K562 (cell line): ENCODE results near the gene NOMO2.
"Not testable (repeated sequence)": the region's sequence is repeated elsewhere in the genome, so short reads cannot be mapped to it uniquely, and the experiment has no call there.

Experiments used
- CHD2 ChIP-seq: IDR thresholded peaks from 2 replicates; pipeline ENCODE4 v1.6.1; 2011; ENCODE audit warnings: low read depth, low read length
- CTCF ChIP-seq, 3 experiments: IDR thresholded peaks in 2 of 3; conservative IDR thresholded peaks in 1 of 3; 2 replicates each; pipeline ENCODE4 v1.5.1; 2011 to 2012; ENCODE audit warnings: low read length in 3 of 3, mild to moderate bottlenecking in 3 of 3, control low read depth in 2 of 3, improper control_type of control experiment in 1 of 3, inconsistent platforms in 1 of 3, low read depth in 1 of 3, mixed read lengths in 1 of 3, moderate library complexity in 1 of 3; ENCODE audit not compliant: insufficient read depth in 2 of 3
- ELF1 ChIP-seq: fragments of 200-800 bp; sonication (Bioruptor generic); IDR thresholded peaks from 2 replicates; pipeline ENCODE4 v1.6.1; 2016; ENCODE audit warnings: missing genetic modification characterization, missing compliant biosample characterization
- ESRRA ChIP-seq: fragments of 450-650 bp; IDR thresholded peaks from 2 replicates; pipeline ENCODE4 v1.6.1; 2014; ENCODE audit warnings: low read depth, mild to moderate bottlenecking, moderate library complexity, borderline replicate concordance
- EZH2 ChIP-seq: IDR thresholded peaks from 2 replicates; pipeline ENCODE4 v1.6.1; 2012; ENCODE audit warnings: low read depth, mild to moderate bottlenecking, inconsistent platforms, low read length, borderline replicate concordance
- MYC ChIP-seq, 2 experiments: fragments of 250-450 bp in 1 of 2; sonication (Bioruptor Pico) in 1 of 2; IDR thresholded peaks; 2 replicates each; pipeline versions ENCODE4 v1.5.1 to v1.6.1; 2012 to 2021; ENCODE audit warnings: low read depth in 2 of 2, borderline replicate concordance in 1 of 2, improper control_type of control experiment in 1 of 2, low read length in 1 of 2, mild to moderate bottlenecking in 1 of 2, moderate library complexity in 1 of 2
- NFIC ChIP-seq: fragments of 450-650 bp; IDR thresholded peaks from 2 replicates; pipeline ENCODE4 v1.6.1; 2017; ENCODE audit warnings: mild to moderate bottlenecking, inconsistent platforms
- POLR2AphosphoS2 ChIP-seq: IDR thresholded peaks from 2 replicates; pipeline ENCODE4 v1.6.1; 2012; ENCODE audit warnings: low read length, improper control_type of control experiment
- RAD21 ChIP-seq, 2 experiments: fragments of 250-450 bp in 1 of 2; fragments of 450-650 bp in 1 of 2; sonication (Bioruptor Pico) in 1 of 2; formaldehyde crosslinking in 1 of 2; IDR thresholded peaks in 1 of 2; conservative IDR thresholded peaks in 1 of 2; 2 replicates each; pipeline versions ENCODE4 v1.4.0 to v1.8.0; 2020 to 2022; ENCODE audit warnings: mild to moderate bottlenecking in 2 of 2, moderate library complexity in 1 of 2
- ZNF174 ChIP-seq: fragments of 250-450 bp; sonication (Bioruptor Pico); IDR thresholded peaks from 2 replicates; pipeline ENCODE4 v1.4.0; 2020; ENCODE audit warnings: mild to moderate bottlenecking
- TF ChIP-seq, protein P1 (sequence below): sonication (generic); formaldehyde crosslinking; IDR thresholded peaks from 2 replicates; pipeline ENCODE4 v1.8.0; 2023; ENCODE audit warnings: mild to moderate bottlenecking, missing genetic modification reagents

DNA sequence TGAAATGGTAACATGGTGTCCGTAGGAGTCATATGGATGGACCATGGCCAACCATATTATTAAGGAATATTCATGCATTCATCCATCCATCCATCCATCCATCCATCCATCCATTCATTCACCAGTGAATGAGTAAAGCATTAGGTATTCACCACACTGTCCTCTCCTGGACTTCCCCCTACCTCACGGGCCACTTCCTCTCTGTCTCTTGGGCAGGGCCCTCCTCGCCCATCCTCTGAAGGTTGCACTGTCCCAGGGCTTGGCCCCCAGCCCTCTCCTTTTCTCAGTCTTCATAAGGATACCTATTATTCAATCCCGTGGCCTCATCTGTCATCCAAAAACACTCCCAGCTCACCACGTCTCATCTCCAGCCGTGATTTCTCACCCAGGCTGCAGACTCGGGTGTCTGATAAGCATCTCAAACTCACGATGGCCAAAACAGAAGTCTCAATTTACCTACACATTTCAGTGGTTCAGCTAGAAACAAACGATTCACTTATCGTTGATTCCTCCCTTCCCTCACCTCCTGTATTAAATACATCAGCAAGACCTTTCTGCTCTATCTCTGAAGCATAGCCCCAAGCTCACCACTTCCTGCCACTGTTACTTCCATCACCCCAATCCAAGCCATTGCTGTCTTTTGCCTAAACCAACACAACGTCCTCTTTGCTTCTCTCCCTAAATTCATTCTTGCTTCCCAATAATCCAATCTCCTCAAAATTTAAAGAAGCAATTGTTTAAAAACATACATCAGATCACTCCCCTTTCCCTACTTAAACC lies 69.6 kb downstream of the NOMO2 start:
- TF ChIP-seq CTCF (IDR thresholded peaks at IDR 0.05 in 2 of 3, conservative IDR thresholded peaks at IDR 0.05 in 1 of 3; ENCODE audit: insufficient read depth in 2 of 3, low read depth in 1 of 3, low read length in 3 of 3); CHD2; EZH2; NFIC; ELF1 (tag); MYC (IDR thresholded peaks at IDR 0.05; ENCODE audit: low read depth, low read length); MYC (CRISPR knock-in tag; IDR thresholded peaks at IDR 0.05; ENCODE audit: borderline replicate concordance, low read depth); RAD21 (CRISPR knock-in tag; conservative IDR thresholded peaks at IDR 0.05 in 1 of 2, IDR thresholded peaks at IDR 0.05 in 1 of 2); ESRRA; POLR2AphosphoS2; ZNF174 (CRISPR knock-in tag): not testable (repeated sequence)
- TF ChIP-seq, protein P1, sequence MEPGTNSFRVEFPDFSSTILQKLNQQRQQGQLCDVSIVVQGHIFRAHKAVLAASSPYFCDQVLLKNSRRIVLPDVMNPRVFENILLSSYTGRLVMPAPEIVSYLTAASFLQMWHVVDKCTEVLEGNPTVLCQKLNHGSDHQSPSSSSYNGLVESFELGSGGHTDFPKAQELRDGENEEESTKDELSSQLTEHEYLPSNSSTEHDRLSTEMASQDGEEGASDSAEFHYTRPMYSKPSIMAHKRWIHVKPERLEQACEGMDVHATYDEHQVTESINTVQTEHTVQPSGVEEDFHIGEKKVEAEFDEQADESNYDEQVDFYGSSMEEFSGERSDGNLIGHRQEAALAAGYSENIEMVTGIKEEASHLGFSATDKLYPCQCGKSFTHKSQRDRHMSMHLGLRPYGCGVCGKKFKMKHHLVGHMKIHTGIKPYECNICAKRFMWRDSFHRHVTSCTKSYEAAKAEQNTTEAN (CRISPR knock-in tag), result not testable (repeated sequence)
